ENCODE results near the gene SAP25.
A peak's percentile ranks its signal among the peaks of the same experiment; 100 is the strongest.

Gene SAP25

DNA sequence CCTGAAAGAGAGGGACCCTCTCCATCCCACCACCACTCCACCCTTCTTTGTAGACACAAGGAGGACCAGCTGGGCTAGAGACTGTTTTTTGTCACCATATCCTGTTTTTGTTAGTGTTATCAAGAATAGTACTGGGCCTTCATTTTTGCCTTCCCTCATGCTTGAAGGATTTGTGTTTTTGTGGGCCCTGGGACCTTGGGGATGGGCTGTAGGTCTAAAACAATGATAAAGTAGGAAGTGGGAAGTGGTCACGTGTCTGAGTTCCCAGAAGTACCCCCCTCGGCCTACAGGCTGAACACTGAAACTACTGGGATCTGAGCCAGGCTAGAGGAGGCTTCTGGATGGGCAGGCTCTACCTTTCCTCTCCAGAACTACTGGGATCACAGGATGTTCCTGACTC lies 25.8 kb downstream of the SAP25 start:
- no peak for DNase-seq (ENCODE audit: low spot score)

DNA sequence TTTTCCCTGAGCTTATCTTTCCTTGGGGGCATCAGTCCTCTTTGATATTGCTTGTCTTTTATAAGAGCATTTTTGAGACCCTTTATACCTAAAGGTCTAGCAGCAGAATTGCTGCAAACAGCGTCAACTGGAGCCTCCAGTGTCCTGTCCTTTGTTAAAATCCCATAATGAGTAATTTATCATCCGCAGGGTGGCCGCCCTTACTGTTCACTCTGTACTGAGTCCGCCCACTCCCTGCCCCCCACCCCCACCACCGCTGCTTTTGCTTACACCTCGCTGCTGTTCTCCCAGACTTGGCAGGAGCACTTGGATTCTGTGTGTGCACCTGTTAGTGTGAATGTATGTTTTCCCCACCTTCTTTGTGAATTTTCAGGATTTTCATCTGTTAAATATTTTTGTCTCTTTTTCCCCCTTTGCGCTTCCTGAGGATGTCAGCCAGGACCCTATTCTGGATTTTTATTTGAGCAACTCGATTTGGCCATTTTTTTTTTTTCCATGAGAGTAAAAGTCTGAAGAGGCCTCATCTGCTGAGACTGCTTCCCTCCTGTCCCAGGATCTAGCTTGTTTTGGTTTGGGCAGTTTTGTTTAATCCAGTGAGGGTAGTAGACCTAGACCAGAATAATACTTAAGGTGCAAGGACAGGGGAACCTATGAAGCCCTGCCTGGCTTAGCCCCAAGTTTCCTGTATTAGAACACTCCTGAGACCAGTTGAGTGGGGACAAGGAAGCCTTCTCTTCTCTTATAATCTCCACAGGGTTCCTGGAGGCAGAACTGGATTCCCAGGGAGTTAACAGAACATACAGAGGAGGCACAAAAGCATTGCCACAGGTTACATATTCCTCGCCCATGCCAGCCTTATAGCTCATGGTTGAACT lies 26.5 kb downstream of the SAP25 start:
- no peak for DNase-seq (ENCODE audit: low spot score)
- TF ChIP-seq, protein P1, sequence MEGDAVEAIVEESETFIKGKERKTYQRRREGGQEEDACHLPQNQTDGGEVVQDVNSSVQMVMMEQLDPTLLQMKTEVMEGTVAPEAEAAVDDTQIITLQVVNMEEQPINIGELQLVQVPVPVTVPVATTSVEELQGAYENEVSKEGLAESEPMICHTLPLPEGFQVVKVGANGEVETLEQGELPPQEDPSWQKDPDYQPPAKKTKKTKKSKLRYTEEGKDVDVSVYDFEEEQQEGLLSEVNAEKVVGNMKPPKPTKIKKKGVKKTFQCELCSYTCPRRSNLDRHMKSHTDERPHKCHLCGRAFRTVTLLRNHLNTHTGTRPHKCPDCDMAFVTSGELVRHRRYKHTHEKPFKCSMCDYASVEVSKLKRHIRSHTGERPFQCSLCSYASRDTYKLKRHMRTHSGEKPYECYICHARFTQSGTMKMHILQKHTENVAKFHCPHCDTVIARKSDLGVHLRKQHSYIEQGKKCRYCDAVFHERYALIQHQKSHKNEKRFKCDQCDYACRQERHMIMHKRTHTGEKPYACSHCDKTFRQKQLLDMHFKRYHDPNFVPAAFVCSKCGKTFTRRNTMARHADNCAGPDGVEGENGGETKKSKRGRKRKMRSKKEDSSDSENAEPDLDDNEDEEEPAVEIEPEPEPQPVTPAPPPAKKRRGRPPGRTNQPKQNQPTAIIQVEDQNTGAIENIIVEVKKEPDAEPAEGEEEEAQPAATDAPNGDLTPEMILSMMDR (IDR thresholded peaks at IDR 0.05; ENCODE audit: extremely low read depth, missing control alignments), result no peak

More for the DNA sequence above, 25.8 kb downstream of the SAP25 start:
- TF ChIP-seq, protein P1 (IDR thresholded peaks at IDR 0.05; ENCODE audit: extremely low read depth, missing control alignments), result no peak

DNA sequence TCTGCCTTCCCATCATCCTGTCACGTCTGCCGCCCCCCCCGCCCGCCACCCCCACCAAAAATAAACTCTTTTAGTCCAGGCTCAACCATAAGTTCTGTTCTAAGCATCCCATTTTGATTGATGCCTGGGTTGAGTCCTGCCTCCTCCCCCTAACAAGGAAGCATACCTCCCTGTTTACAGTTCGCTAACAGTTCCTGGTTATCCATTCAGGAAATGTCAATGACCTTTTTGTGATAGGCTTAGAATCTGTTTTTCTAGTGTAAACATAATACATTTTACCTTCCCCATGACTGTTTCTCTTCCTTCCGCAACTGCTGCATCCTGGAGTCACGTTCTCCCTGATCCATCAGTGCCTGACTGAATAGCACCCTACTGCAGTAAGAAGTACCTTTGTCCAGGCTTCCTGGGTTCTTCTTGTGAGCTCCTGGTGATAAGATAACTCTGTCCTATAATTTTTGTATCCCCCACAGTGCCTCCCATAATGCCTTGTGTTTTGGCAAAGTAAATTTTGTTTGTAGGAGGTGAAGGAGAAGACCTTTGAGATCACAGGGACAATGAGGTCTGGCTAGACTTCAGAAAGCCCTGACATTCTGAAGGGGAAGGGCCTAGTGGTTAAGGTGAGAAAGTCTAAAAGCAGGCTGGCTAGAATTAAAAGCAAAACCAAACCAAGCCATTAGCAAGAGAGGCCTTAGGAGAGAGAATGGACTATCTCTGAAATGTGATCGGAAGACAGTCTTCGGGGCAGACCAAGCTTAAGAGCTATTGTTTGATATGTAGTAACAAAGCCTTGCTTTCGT lies 27.4 kb downstream of the SAP25 start:
- peak; percentile 63 for DNase-seq (ENCODE audit: low spot score)
- TF ChIP-seq, protein P1 (IDR thresholded peaks at IDR 0.05; ENCODE audit: extremely low read depth, missing control alignments), result no peak

DNA sequence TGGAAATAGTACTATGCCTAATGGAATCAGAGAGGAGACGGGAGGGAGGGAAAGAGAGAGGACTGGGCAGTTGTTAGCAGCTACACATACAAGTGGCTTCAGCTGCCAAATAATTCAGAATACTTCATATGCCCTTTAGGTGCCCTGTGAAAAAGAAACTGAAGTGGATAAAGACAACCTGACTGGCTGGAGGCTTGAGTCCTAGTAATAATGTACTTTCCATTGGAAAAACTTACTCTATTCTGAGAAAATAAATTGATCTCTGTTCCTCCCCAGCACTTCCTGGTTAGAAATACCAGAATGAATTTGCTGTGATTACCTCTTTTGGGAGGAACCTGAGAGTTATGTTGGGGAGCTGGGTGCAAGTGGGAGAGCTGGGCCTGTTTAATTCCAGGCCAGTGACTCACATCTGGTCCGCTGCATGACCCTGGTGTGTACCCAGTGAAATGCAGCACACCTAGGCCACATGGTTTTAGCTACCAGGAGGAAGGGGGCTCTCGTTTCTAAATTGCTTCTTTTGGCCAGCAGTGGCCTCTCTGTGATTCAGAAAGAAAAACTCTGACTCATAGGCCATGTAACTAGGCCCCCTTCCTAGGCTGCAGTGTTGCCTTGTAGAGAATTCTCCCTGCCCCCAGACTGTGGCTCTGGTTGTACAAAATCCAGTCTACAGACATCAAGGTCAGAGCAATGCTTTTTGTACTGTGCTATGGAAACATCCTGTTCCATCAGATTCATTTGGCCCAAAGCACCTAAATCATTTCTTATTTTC lies 28.2 kb downstream of the SAP25 start:
- DNase-seq (ENCODE audit: low spot score), result peak; percentile 69
- TF ChIP-seq, protein P1 (IDR thresholded peaks at IDR 0.05; ENCODE audit: extremely low read depth, missing control alignments), result peak; percentile 0

DNA sequence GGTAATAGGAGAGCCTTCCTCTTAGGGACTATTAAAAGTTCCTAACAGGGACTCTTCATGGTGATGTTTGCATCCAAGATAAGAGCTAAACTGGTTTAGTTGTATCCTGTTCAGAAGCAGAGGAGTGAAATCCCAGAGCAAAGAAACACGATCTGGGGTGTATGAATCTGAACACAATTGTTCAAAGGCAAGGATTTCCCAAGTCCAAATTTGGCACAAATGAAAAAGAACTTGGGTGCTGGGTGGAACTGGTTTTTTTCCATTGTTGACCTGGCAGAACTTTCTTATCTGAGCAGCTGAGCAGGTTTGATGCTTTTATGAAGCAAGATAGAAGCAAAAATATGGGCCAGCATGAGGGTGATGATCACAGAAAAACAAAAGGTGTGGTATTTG lies 28.7 kb downstream of the SAP25 start:
- DNase-seq (ENCODE audit: low spot score), result no peak
- TF ChIP-seq, protein P1 (IDR thresholded peaks at IDR 0.05; ENCODE audit: extremely low read depth, missing control alignments), result no peak

DNA sequence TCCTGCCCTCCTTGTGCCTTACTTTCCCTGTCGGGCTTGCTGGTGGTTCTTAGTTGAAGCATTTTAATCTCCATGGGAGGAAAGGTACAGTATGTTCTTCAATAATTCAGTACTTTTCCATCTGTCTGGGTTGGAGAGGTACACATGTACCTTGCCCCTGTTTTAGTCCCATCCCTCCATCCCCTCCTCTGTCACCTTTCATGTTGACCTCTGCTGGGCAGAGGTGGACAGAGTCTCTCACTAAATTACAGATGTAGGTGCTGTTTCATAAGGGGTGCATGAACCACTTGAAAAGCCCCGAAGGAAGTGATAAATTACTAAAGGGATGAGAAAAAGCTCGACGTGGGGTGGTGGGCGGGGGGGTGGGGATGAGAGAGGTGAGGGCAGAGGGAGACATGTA lies 29.3 kb downstream of the SAP25 start:
- TF ChIP-seq, protein P1 (IDR thresholded peaks at IDR 0.05; ENCODE audit: extremely low read depth, missing control alignments), result no peak
- DNase-seq (ENCODE audit: low spot score), result no peak
